Measurements from ENCODE around the gene LCE4A.

LCE4A gene

DNA sequence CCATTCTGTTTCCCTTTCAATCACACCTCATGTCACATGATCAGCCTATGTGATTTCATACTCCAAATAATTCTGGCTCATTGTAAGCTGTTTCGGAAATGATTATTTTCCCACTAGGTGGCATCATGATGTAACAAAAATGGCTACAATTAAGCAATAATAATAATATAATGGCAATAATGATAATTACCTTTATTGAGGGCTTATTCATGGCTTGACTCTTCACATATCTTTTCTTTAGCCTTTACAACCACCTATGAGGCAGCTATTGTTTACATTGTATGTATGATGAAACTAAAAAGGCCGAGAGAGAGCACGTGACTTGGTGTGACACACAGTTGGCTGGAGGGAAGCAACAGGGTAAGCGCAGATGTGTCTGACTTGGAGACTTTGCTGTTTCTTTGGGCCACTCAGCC is 37.3 kb downstream of the LCE4A start:
- Histone ChIP-seq H3K27me3 (ENCODE audit: control insufficient read depth in 2 of 2, insufficient read depth in 2 of 2, low read length in 2 of 2) (no peaks in the 10 kb centered on the region), H3K4me1 (ENCODE audit: control insufficient read depth in 2 of 2, insufficient read depth in 2 of 2, low read length in 2 of 2) (no peaks in the 10 kb centered on the region), H3K9ac (ENCODE audit: low read depth in 1 of 2, low read length in 2 of 2) (no peak overlapping the region), H3K9me3 (ENCODE audit: control insufficient read depth in 2 of 2, low read length in 2 of 2) (no peaks in the 10 kb centered on the region), H3K4me3 (ENCODE audit: low read length in 2 of 2) (no peak overlapping the region), H3K27ac (ENCODE audit: low read depth in 2 of 2, low read length in 2 of 2) (no peak overlapping the region), H3K36me3 (ENCODE audit: control insufficient read depth in 2 of 2, insufficient read depth in 2 of 2, low read length in 2 of 2) (no peaks in the 10 kb centered on the region)

DNA sequence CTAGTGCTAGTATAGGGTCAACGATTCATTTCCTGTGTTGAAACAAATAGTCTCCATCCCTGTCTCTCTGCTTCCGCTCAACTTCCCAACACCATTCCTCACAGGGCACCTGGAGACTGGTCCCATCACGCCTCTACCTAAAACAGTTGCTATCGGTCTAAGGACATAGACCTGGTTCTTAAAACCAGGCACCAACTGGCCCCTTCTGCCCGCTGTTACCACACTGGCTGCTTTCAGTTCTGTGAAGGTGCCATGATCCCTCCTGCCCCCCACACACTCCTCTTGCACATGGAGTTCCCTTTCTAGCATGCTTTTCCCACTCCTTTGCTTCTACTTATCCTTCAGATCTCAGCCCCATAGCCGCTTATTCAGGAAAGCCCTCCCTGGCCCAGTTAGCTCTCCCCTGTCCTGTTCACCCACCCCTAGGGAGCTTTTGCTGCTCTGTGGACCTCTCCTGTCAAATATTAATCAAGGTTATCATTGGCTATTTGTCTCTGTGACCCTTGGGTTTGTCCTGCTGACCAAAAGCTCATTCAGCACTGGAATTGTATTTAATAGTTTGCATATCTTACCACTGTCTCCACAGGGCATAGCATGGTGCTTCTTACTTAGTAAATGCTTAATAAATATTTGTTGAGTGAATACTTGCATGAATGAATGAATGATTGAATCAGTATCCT is 37.9 kb downstream of the LCE4A start:
- Histone ChIP-seq H3K27me3 (ENCODE audit: control insufficient read depth in 2 of 2, insufficient read depth in 2 of 2, low read length in 2 of 2) (no peaks in the 10 kb centered on the region), H3K27ac (ENCODE audit: low read depth in 2 of 2, low read length in 2 of 2) (no peak overlapping the region), H3K9ac (ENCODE audit: low read depth in 1 of 2, low read length in 2 of 2) (no peak overlapping the region)

DNA sequence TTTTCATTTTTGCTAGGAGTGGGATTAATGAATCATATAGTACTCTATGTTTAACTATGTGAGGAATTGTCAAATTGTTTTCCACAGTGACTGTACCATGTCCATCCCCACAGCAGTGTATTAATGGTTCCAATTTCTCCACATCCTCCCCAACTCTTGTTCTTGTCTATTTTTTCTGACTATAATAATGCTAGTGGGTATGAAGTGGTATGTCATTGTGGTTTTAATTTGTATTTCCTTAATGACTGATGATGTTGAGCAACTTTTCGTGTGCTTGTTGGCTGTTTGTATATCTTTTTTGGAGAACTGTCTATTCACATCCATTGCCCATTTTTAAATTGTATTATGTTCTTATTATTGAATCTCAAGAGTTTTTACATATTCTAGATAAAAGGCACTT is 39.9 kb downstream of the LCE4A start:
- Histone ChIP-seq H3K4me1 (ENCODE audit: control insufficient read depth in 2 of 2, insufficient read depth in 2 of 2, low read length in 2 of 2) (no peaks in the 10 kb centered on the region), H3K4me3 (ENCODE audit: low read length in 2 of 2) (no peak overlapping the region), H3K27me3 (ENCODE audit: control insufficient read depth in 2 of 2, insufficient read depth in 2 of 2, low read length in 2 of 2) (no peaks in the 10 kb centered on the region), H3K9ac (ENCODE audit: low read depth in 1 of 2, low read length in 2 of 2) (no peak overlapping the region), H3K36me3 (ENCODE audit: control insufficient read depth in 2 of 2, insufficient read depth in 2 of 2, low read length in 2 of 2) (no peaks in the 10 kb centered on the region), H3K9me3 (ENCODE audit: control insufficient read depth in 2 of 2, low read length in 2 of 2) (no peaks in the 10 kb centered on the region), H3K27ac (ENCODE audit: low read depth in 2 of 2, low read length in 2 of 2) (no peak overlapping the region)

More for the DNA sequence above, 37.9 kb downstream of the LCE4A start:
- Histone ChIP-seq H3K9me3 (ENCODE audit: control insufficient read depth in 2 of 2, low read length in 2 of 2) (no peaks in the 10 kb centered on the region), H3K4me1 (ENCODE audit: control insufficient read depth in 2 of 2, insufficient read depth in 2 of 2, low read length in 2 of 2) (no peaks in the 10 kb centered on the region), H3K36me3 (ENCODE audit: control insufficient read depth in 2 of 2, insufficient read depth in 2 of 2, low read length in 2 of 2) (no peaks in the 10 kb centered on the region), H3K4me3 (ENCODE audit: low read length in 2 of 2) (no peak overlapping the region)

DNA sequence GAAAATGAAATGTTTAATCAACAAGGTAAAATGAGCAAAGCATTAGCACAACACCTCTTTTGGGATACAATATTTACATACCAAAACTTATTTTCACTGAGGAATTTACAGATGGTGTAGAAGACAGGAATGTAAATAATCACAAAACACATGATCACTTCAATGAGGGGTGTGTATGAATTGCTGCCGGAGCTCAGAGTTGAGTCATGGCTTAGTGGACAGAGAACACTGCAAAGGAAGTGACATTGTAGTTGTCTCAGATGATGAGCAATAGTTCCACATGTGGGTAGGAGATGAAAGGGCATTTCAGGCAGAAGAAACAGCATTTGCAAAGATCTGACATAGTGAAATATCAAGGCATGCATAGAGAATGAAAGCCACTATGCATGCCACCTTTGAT is 44.3 kb downstream of the LCE4A start:
- H3K4me3 ChIP-seq (ENCODE audit: low read length in 2 of 2) = no peak overlapping the region
- H3K9me3 ChIP-seq (ENCODE audit: control insufficient read depth in 2 of 2, low read length in 2 of 2) = no peaks in the 10 kb centered on the region
- no peaks in the 10 kb centered on the region for H3K4me1 ChIP-seq (ENCODE audit: control insufficient read depth in 2 of 2, insufficient read depth in 2 of 2, low read length in 2 of 2)
- no peaks in the 10 kb centered on the region for H3K36me3 ChIP-seq (ENCODE audit: control insufficient read depth in 2 of 2, insufficient read depth in 2 of 2, low read length in 2 of 2)
- H3K27me3 ChIP-seq (ENCODE audit: control insufficient read depth in 2 of 2, insufficient read depth in 2 of 2, low read length in 2 of 2) = no peaks in the 10 kb centered on the region
- no peak overlapping the region for H3K27ac ChIP-seq (ENCODE audit: low read depth in 2 of 2, low read length in 2 of 2)
- no peak overlapping the region for H3K9ac ChIP-seq (ENCODE audit: low read depth in 1 of 2, low read length in 2 of 2)

DNA sequence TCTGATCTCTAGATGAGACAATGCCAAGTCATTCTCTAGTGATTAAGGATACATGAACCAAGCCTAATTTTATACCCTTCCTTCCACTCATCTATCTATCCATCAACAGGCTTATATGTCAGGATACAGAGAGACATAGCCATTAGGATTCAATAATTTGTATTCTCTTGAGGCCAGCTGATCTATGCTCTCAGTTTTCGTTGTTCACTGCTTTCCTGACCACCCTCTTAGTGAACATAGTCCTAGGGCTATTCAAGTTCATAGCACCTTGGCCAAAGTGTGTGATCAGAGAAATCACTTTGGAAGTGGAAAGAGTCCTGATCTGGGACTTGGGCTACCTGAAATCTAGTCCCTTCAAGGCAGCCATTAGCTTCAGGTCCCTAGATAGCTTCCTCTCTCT is 45.6 kb downstream of the LCE4A start:
- Histone ChIP-seq H3K27me3 (ENCODE audit: control insufficient read depth in 2 of 2, insufficient read depth in 2 of 2, low read length in 2 of 2) (no peaks in the 10 kb centered on the region), H3K27ac (ENCODE audit: low read depth in 2 of 2, low read length in 2 of 2) (no peak overlapping the region), H3K4me3 (ENCODE audit: low read length in 2 of 2) (no peak overlapping the region), H3K9ac (ENCODE audit: low read depth in 1 of 2, low read length in 2 of 2) (no peak overlapping the region), H3K4me1 (ENCODE audit: control insufficient read depth in 2 of 2, insufficient read depth in 2 of 2, low read length in 2 of 2) (no peaks in the 10 kb centered on the region), H3K36me3 (ENCODE audit: control insufficient read depth in 2 of 2, insufficient read depth in 2 of 2, low read length in 2 of 2) (no peaks in the 10 kb centered on the region), H3K9me3 (ENCODE audit: control insufficient read depth in 2 of 2, low read length in 2 of 2) (no peaks in the 10 kb centered on the region)

DNA sequence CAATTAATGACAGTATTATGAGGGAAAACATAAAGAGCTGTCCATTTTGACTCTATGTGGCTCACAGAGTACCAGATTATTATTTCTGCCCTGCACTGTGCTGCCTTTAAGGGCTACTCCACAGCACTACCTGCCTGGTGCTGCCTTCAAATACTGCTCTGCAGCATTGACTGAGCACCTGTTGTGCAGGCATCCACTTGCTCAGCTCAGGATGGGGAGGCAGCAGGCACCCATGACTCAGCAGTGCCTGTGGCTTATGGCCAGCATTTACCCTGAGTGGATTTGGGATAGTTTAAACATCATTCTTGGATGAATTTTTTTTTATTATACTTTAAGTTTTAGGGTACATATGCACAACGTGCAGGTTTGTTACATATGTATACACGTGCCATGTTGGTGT is 48.9 kb downstream of the LCE4A start:
- no peak overlapping the region for H3K27ac ChIP-seq (ENCODE audit: low read depth in 2 of 2, low read length in 2 of 2)
- no peaks in the 10 kb centered on the region for H3K4me1 ChIP-seq (ENCODE audit: control insufficient read depth in 2 of 2, insufficient read depth in 2 of 2, low read length in 2 of 2)
- H3K4me3 ChIP-seq (ENCODE audit: low read length in 2 of 2) = no peak overlapping the region
- no peaks in the 10 kb centered on the region for H3K27me3 ChIP-seq (ENCODE audit: control insufficient read depth in 2 of 2, insufficient read depth in 2 of 2, low read length in 2 of 2)
- no peak overlapping the region for H3K9ac ChIP-seq (ENCODE audit: low read depth in 1 of 2, low read length in 2 of 2)
- no peaks in the 10 kb centered on the region for H3K36me3 ChIP-seq (ENCODE audit: control insufficient read depth in 2 of 2, insufficient read depth in 2 of 2, low read length in 2 of 2)
- H3K9me3 ChIP-seq (ENCODE audit: control insufficient read depth in 2 of 2, low read length in 2 of 2) = no peaks in the 10 kb centered on the region

DNA sequence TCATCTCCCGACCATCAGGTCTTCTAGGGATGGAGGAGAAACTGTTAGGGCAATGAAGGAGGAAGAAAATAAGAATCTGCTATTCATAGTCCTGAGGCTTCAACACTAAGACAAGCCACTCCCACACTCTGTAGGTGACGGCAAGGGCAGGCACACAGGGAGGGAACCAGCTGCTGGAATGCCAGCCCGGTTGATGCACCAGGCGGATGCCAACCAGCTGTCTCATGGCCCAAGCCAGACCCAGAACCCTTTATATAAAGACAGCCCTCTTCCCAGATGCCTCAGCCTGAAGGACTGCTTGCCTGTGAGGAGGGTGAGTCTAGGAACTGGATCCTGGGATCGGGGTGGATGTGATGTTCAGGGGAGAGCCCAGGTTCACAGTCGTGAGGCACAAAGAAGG is 49.8 kb downstream of the LCE4A start, which contains the start of gene KPRP:
Gene KPRP (plus strand): TSS at position 279 of the 400 bp plus-strand sequence. CDS start 1,564 bp downstream, outside the sequence.
- H3K27me3 ChIP-seq (ENCODE audit: control insufficient read depth in 2 of 2, insufficient read depth in 2 of 2, low read length in 2 of 2) = no peaks in the 10 kb centered on the region
- H3K4me1 ChIP-seq (ENCODE audit: control insufficient read depth in 2 of 2, insufficient read depth in 2 of 2, low read length in 2 of 2) = no peaks in the 10 kb centered on the region
- H3K36me3 ChIP-seq (ENCODE audit: control insufficient read depth in 2 of 2, insufficient read depth in 2 of 2, low read length in 2 of 2) = no peaks in the 10 kb centered on the region
- no peaks in the 10 kb centered on the region for H3K9me3 ChIP-seq (ENCODE audit: control insufficient read depth in 2 of 2, low read length in 2 of 2)
- no peak within 1 kb of the TSS for H3K27ac ChIP-seq (ENCODE audit: low read depth in 2 of 2, low read length in 2 of 2)
- no peak within 1 kb of the TSS for H3K4me3 ChIP-seq (ENCODE audit: low read length in 2 of 2)
- no peak within 1 kb of the TSS for H3K9ac ChIP-seq (ENCODE audit: low read depth in 1 of 2, low read length in 2 of 2)

DNA sequence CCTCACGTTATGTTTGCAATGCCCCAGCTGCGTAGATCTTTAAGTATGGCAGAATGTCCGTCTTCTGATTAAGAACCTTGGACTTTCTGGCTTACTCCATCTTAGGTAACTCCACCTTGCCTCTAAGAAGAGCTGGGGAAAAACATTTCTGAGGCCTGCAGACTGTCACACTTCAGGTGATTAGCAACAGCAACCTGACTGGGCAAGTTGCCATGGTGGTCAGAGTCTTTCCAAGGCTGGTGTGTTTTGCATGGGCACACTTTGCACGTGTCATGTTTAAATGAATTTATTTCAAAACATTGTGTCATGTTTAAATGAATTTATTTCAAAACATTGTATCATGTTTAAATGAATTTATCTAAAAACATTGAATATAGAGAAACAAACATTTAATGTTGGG is 50.7 kb downstream of the LCE4A start:
- Histone ChIP-seq H3K4me1 (ENCODE audit: control insufficient read depth in 2 of 2, insufficient read depth in 2 of 2, low read length in 2 of 2) (no peaks in the 10 kb centered on the region), H3K9ac (ENCODE audit: low read depth in 1 of 2, low read length in 2 of 2) (no peak overlapping the region), H3K36me3 (ENCODE audit: control insufficient read depth in 2 of 2, insufficient read depth in 2 of 2, low read length in 2 of 2) (no peaks in the 10 kb centered on the region), H3K27ac (ENCODE audit: low read depth in 2 of 2, low read length in 2 of 2) (no peak overlapping the region), H3K9me3 (ENCODE audit: control insufficient read depth in 2 of 2, low read length in 2 of 2) (no peaks in the 10 kb centered on the region), H3K4me3 (ENCODE audit: low read length in 2 of 2) (no peak overlapping the region), H3K27me3 (ENCODE audit: control insufficient read depth in 2 of 2, insufficient read depth in 2 of 2, low read length in 2 of 2) (no peaks in the 10 kb centered on the region)

Data from mucosa of rectum (tissue), 2 donors.